ENCODE measurements around the gene SCRN3. TPM values are rescaled to one million over a fixed set of nuclear protein-coding genes. Genes with fewer than 3 reads are reported as not detected.

SCRN3 gene
- polyA plus RNA-seq, 1 donor from 2014 or later: 57.1 TPM

GRCh38 chr2:174436351-174436750 is 40.8 kb downstream of the SCRN3 start:
- H3K36me3 ChIP-seq (ENCODE audit: insufficient read depth, low read length): no peaks in the 10 kb centered on the region
- no peaks in the 10 kb centered on the region for H3K9me2 ChIP-seq (ENCODE audit: insufficient read depth, low read length)
- no peak overlapping the region for H2AFZ ChIP-seq (ENCODE audit: low read depth, low read length)
- H3F3A ChIP-seq (ENCODE audit: insufficient read depth, low read length, poor library complexity, severe bottlenecking): no peaks in the 10 kb centered on the region
- H3K27me3 ChIP-seq (ENCODE audit: insufficient read depth, low read depth, low read length): no peaks in the 10 kb centered on the region
- H3K4me3 ChIP-seq (ENCODE audit: low read length): no peak overlapping the region
- no peak overlapping the region for H3K9ac ChIP-seq (ENCODE audit: low read length)
- H3K79me2 ChIP-seq (replicated peaks; ENCODE audit: insufficient read depth, low read length): no peaks in the 10 kb centered on the region
- H3K4me2 ChIP-seq (ENCODE audit: low read length): no peak overlapping the region
- H4K20me1 ChIP-seq (ENCODE audit: insufficient read depth): no peaks in the 10 kb centered on the region
- H3K27ac ChIP-seq (ENCODE audit: low read length): no peak overlapping the region
- no peak for TF ChIP-seq EZH2 (IDR thresholded peaks at IDR 0.05; ENCODE audit: borderline replicate concordance, insufficient read depth, low read length, poor library complexity, severe bottlenecking)
- H3K9me3 ChIP-seq (ENCODE audit: low read length): no peaks in the 10 kb centered on the region

- no peak overlapping the region for H3K4me2 ChIP-seq (ENCODE audit: low read length)
- no peak overlapping the region for H2AFZ ChIP-seq (ENCODE audit: low read depth, low read length)
- H3K27me3 ChIP-seq (ENCODE audit: insufficient read depth, low read depth, low read length): no peaks in the 10 kb centered on the region
- no peak overlapping the region for H3K4me3 ChIP-seq (ENCODE audit: low read length)
- TF ChIP-seq, protein P1, sequence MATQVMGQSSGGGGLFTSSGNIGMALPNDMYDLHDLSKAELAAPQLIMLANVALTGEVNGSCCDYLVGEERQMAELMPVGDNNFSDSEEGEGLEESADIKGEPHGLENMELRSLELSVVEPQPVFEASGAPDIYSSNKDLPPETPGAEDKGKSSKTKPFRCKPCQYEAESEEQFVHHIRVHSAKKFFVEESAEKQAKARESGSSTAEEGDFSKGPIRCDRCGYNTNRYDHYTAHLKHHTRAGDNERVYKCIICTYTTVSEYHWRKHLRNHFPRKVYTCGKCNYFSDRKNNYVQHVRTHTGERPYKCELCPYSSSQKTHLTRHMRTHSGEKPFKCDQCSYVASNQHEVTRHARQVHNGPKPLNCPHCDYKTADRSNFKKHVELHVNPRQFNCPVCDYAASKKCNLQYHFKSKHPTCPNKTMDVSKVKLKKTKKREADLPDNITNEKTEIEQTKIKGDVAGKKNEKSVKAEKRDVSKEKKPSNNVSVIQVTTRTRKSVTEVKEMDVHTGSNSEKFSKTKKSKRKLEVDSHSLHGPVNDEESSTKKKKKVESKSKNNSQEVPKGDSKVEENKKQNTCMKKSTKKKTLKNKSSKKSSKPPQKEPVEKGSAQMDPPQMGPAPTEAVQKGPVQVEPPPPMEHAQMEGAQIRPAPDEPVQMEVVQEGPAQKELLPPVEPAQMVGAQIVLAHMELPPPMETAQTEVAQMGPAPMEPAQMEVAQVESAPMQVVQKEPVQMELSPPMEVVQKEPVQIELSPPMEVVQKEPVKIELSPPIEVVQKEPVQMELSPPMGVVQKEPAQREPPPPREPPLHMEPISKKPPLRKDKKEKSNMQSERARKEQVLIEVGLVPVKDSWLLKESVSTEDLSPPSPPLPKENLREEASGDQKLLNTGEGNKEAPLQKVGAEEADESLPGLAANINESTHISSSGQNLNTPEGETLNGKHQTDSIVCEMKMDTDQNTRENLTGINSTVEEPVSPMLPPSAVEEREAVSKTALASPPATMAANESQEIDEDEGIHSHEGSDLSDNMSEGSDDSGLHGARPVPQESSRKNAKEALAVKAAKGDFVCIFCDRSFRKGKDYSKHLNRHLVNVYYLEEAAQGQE (IDR thresholded peaks at IDR 0.05; ENCODE audit: borderline replicate concordance): no peak
- TF ChIP-seq RAD21 (conservative IDR thresholded peaks at IDR 0.05) (no peak), CTCF (IDR thresholded peaks at IDR 0.05; ENCODE audit: poor library complexity, severe bottlenecking) (no peak), TAF1 (IDR thresholded peaks at IDR 0.05; ENCODE audit: low read depth) (no peak), EP300 (conservative IDR thresholded peaks at IDR 0.05; ENCODE audit: poor library complexity, severe bottlenecking) (no peak), MXI1 (conservative IDR thresholded peaks at IDR 0.05; ENCODE audit: poor library complexity, severe bottlenecking) (no peak), POLR2AphosphoS5 (IDR thresholded peaks at IDR 0.05) (no peak), EZH2 (IDR thresholded peaks at IDR 0.05; ENCODE audit: borderline replicate concordance, insufficient read depth, low read length, poor library complexity, severe bottlenecking) (no peak), SMC3 (conservative IDR thresholded peaks at IDR 0.05; ENCODE audit: poor library complexity) (no peak)
- H3K9me2 ChIP-seq (ENCODE audit: insufficient read depth, low read length): no peaks in the 10 kb centered on the region
- no peak overlapping the region for H3K27ac ChIP-seq (ENCODE audit: low read length)
- H4K20me1 ChIP-seq (ENCODE audit: insufficient read depth): no peaks in the 10 kb centered on the region
- no peaks in the 10 kb centered on the region for H3F3A ChIP-seq (ENCODE audit: insufficient read depth, low read length, poor library complexity, severe bottlenecking)
- H3K9me3 ChIP-seq (ENCODE audit: low read length): no peaks in the 10 kb centered on the region
- H3K9ac ChIP-seq (ENCODE audit: low read length): no peak overlapping the region
- no peaks in the 10 kb centered on the region for H3K36me3 ChIP-seq (ENCODE audit: insufficient read depth, low read length)
- H3K79me2 ChIP-seq (replicated peaks; ENCODE audit: insufficient read depth, low read length): no peaks in the 10 kb centered on the region
Measured at GRCh38 chr2:174438146-174438886, 42.8 kb downstream of the SCRN3 start.

Measured in neural cell (in vitro differentiated cells).